ENCODE results near the gene ARHGAP10.
"Not testable (repeated sequence)": the region's sequence is repeated elsewhere in the genome, so short reads cannot be mapped to it uniquely, and the experiment has no call there.

Gene ARHGAP10

DNA sequence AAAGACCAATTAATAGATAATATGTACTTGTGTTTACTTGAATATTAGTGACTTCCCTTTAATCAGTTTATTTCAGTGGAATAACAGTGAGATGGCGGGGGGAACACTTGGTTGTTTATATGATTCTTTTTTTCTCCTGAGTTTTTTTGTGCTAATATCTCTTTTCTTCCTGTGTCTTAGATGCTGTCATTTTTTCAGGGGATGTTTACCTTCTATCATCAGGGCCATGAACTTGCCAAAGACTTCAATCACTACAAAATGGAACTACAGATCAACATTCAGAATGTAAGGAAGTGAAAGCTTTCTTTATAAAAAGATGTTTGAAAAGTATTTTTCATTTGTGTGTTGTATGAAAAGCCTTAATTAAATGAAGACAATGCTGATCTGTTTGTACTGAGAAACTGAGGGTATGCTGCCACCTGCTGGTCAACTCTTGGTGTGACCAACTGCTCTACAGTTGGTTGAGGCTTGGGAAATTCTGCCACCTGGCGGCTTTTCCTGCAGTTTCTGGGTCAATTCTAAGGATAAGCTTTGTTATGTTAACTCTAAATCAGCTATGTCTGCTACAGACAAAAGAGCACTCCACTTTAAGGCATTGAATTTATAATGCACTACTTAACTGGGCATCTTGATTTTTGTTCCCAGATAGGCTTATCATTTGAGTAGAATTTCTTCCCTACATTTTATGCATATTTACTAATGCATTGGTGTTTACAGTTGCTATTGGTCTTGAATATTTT lies 134.8 kb downstream of the ARHGAP10 start:
- H3K9ac ChIP-seq (ENCODE audit: low read depth, low read length) = no peak overlapping the region
- H3K36me3 ChIP-seq (ENCODE audit: control insufficient read depth, insufficient read depth, low read length) = no peaks in the 10 kb centered on the region
- peaks cover 22% of the 10 kb centered on the region for H3K4me1 ChIP-seq (ENCODE audit: control insufficient read depth, insufficient read depth, low read length)
- H3K27me3 ChIP-seq (ENCODE audit: control insufficient read depth, insufficient read depth, low read length) = no peaks in the 10 kb centered on the region
- no peak overlapping the region for H3K4me3 ChIP-seq (ENCODE audit: low read depth, low read length)
- no peaks in the 10 kb centered on the region for H3K9me3 ChIP-seq (ENCODE audit: control insufficient read depth, insufficient read depth, low read length)

DNA sequence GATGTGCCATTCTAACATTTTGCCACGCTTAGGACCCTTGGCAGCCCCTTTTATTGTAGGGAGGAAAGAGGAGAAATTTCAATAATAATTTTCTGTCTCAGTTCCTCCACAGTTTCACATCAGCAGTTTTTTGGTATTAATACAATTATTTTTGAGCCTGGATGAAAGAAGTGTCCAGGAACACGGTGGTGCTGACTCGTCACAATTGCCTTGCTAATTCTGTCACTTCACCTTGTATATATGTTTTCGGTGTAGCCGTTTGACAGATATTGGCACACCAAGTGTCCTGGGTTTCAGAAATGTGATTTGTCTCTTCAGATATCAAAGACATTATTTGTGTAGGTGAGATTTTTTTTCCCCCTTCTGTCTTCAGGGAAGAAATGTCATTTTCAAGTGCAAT lies 142.2 kb downstream of the ARHGAP10 start:
- H3K9me3 ChIP-seq (ENCODE audit: control insufficient read depth, insufficient read depth, low read length) = no peaks in the 10 kb centered on the region
- H3K4me3 ChIP-seq (ENCODE audit: low read depth, low read length) = no peak overlapping the region
- H3K9ac ChIP-seq (ENCODE audit: low read depth, low read length) = no peak overlapping the region
- H3K27me3 ChIP-seq (ENCODE audit: control insufficient read depth, insufficient read depth, low read length) = no peaks in the 10 kb centered on the region
- no peaks in the 10 kb centered on the region for H3K36me3 ChIP-seq (ENCODE audit: control insufficient read depth, insufficient read depth, low read length)
- no peaks in the 10 kb centered on the region for H3K4me1 ChIP-seq (ENCODE audit: control insufficient read depth, insufficient read depth, low read length)

DNA sequence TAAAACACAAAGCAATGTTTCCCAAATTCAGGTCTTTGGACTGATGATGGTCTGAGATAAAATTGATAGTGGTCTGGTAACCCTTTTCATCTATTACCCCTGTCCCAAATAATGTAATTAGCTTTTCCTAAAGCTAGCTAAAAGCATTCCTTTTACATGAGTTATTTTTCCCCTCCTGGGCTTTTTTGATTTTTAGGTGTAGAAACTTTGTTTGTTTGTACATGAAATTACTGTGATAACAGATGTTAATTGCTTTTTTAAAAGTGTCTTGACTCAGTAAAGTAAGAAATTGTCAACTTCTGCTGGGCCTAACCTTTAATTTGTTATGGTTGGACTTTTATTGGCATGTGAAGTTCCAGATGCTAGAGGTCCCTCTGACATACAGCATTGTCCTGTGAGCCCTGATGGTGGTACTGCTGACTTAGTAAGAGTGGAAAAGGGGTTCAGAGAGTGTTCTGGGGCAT lies 145.5 kb downstream of the ARHGAP10 start:
- Histone ChIP-seq H3K36me3 (ENCODE audit: control insufficient read depth, insufficient read depth, low read length) (no peaks in the 10 kb centered on the region), H3K4me1 (ENCODE audit: control insufficient read depth, insufficient read depth, low read length) (no peaks in the 10 kb centered on the region), H3K9me3 (ENCODE audit: control insufficient read depth, insufficient read depth, low read length) (no peaks in the 10 kb centered on the region), H3K27me3 (ENCODE audit: control insufficient read depth, insufficient read depth, low read length) (no peaks in the 10 kb centered on the region), H3K4me3 (ENCODE audit: low read depth, low read length) (no peak overlapping the region), H3K9ac (ENCODE audit: low read depth, low read length) (no peak overlapping the region)

DNA sequence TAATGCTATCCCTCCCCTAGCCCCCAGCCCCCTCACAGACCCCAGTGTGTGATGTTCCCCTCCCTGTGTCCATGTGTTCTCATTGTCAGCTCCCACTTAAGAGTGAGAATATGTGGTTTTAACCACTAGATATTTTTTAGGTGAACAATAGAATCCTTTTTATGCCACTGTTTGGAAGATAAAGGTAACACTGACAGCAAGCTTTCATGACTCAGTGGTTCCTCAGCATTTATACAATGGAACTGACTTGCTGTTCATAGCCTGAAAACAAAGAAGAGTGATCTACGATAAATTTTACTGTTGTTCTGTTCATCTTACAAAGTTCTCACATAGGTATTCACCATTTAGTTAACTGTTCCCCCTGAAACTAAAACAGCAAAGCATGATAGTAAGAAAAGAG lies 147.8 kb downstream of the ARHGAP10 start:
- Histone ChIP-seq H3K4me1 (ENCODE audit: control insufficient read depth, insufficient read depth, low read length) (no peaks in the 10 kb centered on the region), H3K36me3 (ENCODE audit: control insufficient read depth, insufficient read depth, low read length) (no peaks in the 10 kb centered on the region), H3K9ac (ENCODE audit: low read depth, low read length) (no peak overlapping the region), H3K9me3 (ENCODE audit: control insufficient read depth, insufficient read depth, low read length) (no peaks in the 10 kb centered on the region), H3K4me3 (ENCODE audit: low read depth, low read length) (no peak overlapping the region), H3K27me3 (ENCODE audit: control insufficient read depth, insufficient read depth, low read length) (no peaks in the 10 kb centered on the region)

DNA sequence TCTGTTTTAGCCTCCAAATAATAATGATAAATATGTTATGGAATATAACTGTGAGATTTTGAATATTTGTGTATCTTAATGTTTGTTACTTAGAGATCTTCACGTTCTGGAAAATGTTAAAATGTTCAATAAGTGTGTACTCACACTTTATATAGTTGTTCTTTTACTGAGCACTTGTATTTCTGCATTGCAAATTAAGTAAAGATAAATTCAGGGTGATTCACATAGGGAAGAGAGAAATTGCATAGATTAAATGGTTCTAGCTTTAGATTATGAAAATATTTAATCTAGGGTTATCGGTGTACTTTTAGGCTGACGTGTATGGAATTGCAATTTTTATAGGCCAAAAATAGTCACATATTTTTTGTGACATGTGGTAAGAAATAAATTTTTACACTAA lies 148.6 kb downstream of the ARHGAP10 start:
- Histone ChIP-seq H3K36me3 (ENCODE audit: control insufficient read depth, insufficient read depth, low read length) (no peaks in the 10 kb centered on the region), H3K4me3 (ENCODE audit: low read depth, low read length) (no peak overlapping the region), H3K9ac (ENCODE audit: low read depth, low read length) (no peak overlapping the region), H3K9me3 (ENCODE audit: control insufficient read depth, insufficient read depth, low read length) (no peaks in the 10 kb centered on the region), H3K27me3 (ENCODE audit: control insufficient read depth, insufficient read depth, low read length) (no peaks in the 10 kb centered on the region), H3K4me1 (ENCODE audit: control insufficient read depth, insufficient read depth, low read length) (no peaks in the 10 kb centered on the region)

DNA sequence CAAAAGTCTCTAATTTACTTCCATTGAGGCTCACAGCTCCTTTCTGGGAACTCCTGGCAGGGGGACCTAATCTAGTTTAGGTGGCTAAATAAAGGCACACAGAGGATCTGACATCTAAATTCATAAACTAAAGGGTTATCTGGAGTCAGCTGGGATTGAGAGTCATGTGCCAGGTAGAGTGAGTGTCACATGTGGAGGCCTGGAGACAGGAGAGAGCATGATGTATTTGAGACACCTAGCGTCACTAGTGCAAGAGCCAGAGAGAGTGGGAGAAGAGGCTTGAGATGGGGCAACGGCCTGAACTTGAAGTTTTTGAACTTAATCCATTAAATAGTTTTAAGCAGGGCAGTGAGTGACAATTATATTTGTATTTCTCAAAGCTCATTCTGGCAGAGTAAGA lies 152.6 kb downstream of the ARHGAP10 start:
- no peak overlapping the region for H3K4me3 ChIP-seq (ENCODE audit: low read depth, low read length)
- H3K4me1 ChIP-seq (ENCODE audit: control insufficient read depth, insufficient read depth, low read length) = no peaks in the 10 kb centered on the region
- no peaks in the 10 kb centered on the region for H3K36me3 ChIP-seq (ENCODE audit: control insufficient read depth, insufficient read depth, low read length)
- H3K27me3 ChIP-seq (ENCODE audit: control insufficient read depth, insufficient read depth, low read length) = no peaks in the 10 kb centered on the region
- no peaks in the 10 kb centered on the region for H3K9me3 ChIP-seq (ENCODE audit: control insufficient read depth, insufficient read depth, low read length)
- H3K9ac ChIP-seq (ENCODE audit: low read depth, low read length) = no peak overlapping the region

DNA sequence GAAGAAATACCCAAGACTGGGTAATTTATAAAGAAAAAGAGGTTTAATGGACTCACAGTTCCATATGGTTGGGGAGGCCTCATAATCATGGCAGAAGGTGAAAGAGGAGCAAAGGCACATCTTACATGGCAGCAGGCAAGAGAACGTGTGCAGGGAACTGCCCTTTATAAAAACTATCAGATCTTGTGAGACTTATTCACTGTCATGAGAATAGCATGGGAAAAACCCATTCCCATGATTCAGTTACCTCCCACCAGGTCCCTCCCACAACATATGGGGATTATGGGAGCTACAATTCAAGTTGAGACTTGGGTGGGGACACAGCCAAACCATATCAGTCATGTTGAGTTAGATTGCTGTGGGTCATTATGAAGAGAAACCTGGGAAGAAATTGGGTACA lies 153.3 kb downstream of the ARHGAP10 start:
- H3K36me3 ChIP-seq (ENCODE audit: control insufficient read depth, insufficient read depth, low read length); H3K27me3 ChIP-seq (ENCODE audit: control insufficient read depth, insufficient read depth, low read length); H3K4me3 ChIP-seq (ENCODE audit: low read depth, low read length); H3K9me3 ChIP-seq (ENCODE audit: control insufficient read depth, insufficient read depth, low read length); H3K4me1 ChIP-seq (ENCODE audit: control insufficient read depth, insufficient read depth, low read length); H3K9ac ChIP-seq (ENCODE audit: low read depth, low read length): not testable (repeated sequence)

DNA sequence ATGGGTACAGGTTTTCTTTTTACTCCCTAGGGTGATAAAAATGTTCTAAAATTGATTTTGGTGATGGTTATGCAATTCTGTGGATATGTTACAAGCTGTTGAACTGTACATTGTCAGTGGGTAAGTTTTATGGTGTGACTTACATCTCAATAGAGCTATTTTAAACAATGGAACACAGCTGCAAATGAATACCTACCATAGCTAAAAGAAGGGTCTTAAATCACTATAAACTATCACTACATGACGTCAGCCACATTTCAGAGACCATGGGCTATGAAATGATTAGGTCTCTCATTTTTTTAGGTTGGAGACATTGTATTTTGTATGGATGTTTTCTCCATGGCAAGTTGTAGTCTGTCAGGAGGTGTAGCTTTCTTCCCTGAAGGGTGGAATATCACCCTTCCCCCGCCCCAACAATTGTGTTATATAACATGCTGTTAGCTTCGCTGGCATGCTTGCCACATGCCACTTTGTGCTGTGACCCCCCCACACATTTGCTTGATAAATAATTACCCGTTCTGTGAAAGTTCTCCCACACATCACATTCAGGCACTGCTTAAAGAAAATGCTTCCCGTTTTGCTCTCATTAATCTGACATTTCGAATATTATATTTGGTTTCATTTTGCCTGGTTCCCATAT lies 159.7 kb downstream of the ARHGAP10 start:
- no peak overlapping the region for H3K4me3 ChIP-seq (ENCODE audit: low read depth, low read length)

DNA sequence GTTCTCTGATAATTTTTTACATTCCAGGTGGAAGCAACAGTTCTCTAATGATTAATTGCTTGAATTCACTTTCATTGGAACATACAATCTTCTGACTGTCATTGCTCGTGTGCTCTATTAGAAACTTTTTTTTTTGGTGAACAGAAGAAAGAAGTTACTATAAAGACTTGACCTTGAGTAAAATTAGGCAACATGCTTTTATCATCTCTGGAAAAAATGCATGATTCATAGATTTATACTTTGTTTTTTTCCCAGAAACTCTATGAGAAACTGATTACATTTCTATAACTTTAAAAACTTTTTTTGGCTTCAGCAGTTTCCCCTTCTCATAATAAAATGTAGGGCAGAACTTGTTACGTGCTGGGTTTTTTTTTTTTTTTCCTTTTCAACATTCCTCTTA lies 167.6 kb downstream of the ARHGAP10 start:
- no peak overlapping the region for H3K9ac ChIP-seq (ENCODE audit: low read depth, low read length)
- H3K4me3 ChIP-seq (ENCODE audit: low read depth, low read length) = no peak overlapping the region
- no peaks in the 10 kb centered on the region for H3K9me3 ChIP-seq (ENCODE audit: control insufficient read depth, insufficient read depth, low read length)
- H3K4me1 ChIP-seq (ENCODE audit: control insufficient read depth, insufficient read depth, low read length) = no peaks in the 10 kb centered on the region
- no peaks in the 10 kb centered on the region for H3K27me3 ChIP-seq (ENCODE audit: control insufficient read depth, insufficient read depth, low read length)
- H3K36me3 ChIP-seq (ENCODE audit: control insufficient read depth, insufficient read depth, low read length) = no peaks in the 10 kb centered on the region

More for the DNA sequence above, 159.7 kb downstream of the ARHGAP10 start:
- Histone ChIP-seq H3K4me1 (ENCODE audit: control insufficient read depth, insufficient read depth, low read length) (no peaks in the 10 kb centered on the region), H3K27me3 (ENCODE audit: control insufficient read depth, insufficient read depth, low read length) (no peaks in the 10 kb centered on the region), H3K9me3 (ENCODE audit: control insufficient read depth, insufficient read depth, low read length) (no peaks in the 10 kb centered on the region), H3K36me3 (ENCODE audit: control insufficient read depth, insufficient read depth, low read length) (no peaks in the 10 kb centered on the region), H3K9ac (ENCODE audit: low read depth, low read length) (no peak overlapping the region)

DNA sequence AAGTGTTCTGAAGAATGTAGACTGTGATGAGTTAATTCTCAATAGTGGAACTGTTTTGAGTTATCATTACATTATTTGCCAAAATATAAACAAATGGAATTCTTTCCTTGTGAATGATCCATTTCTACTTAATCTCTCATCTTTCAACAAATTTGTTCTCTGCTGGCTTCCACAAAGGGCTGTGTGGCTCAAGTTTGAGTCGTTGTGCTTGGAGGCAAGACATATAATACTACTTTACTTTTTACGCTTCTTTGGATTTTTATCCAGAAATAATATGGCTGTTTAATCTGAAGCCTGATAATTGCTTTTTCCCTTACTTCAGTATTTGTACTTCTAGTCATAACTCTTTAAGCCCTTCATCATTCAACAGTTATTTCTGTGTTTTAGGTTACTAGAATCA lies 169.5 kb downstream of the ARHGAP10 start:
- Histone ChIP-seq H3K27me3 (ENCODE audit: control insufficient read depth, insufficient read depth, low read length) (no peaks in the 10 kb centered on the region), H3K9me3 (ENCODE audit: control insufficient read depth, insufficient read depth, low read length) (no peaks in the 10 kb centered on the region), H3K4me1 (ENCODE audit: control insufficient read depth, insufficient read depth, low read length) (no peaks in the 10 kb centered on the region), H3K36me3 (ENCODE audit: control insufficient read depth, insufficient read depth, low read length) (no peaks in the 10 kb centered on the region), H3K9ac (ENCODE audit: low read depth, low read length) (no peak overlapping the region), H3K4me3 (ENCODE audit: low read depth, low read length) (no peak overlapping the region)

DNA sequence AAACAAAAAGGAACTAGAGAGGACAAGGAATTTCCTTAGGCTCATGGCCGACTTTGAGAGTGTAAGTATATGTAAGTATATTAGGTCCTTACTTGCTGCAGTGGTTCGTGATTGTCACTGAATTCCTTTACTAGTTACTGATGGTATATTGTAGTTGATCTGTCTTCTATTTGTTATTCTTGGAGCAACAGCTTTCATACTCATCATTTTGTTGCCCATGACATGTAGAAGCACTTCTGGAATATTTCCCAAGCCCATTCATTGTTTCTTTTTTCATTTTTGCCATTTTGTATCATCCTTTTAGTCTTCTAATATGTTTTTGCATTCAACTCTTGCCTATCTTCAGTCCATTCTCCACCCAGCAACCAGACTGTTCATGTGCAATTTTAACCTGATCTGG lies 170.0 kb downstream of the ARHGAP10 start:
- no peaks in the 10 kb centered on the region for H3K27me3 ChIP-seq (ENCODE audit: control insufficient read depth, insufficient read depth, low read length)
- no peak overlapping the region for H3K9ac ChIP-seq (ENCODE audit: low read depth, low read length)
- H3K36me3 ChIP-seq (ENCODE audit: control insufficient read depth, insufficient read depth, low read length) = no peaks in the 10 kb centered on the region
- no peaks in the 10 kb centered on the region for H3K4me1 ChIP-seq (ENCODE audit: control insufficient read depth, insufficient read depth, low read length)
- no peaks in the 10 kb centered on the region for H3K9me3 ChIP-seq (ENCODE audit: control insufficient read depth, insufficient read depth, low read length)
- no peak overlapping the region for H3K4me3 ChIP-seq (ENCODE audit: low read depth, low read length)

DNA sequence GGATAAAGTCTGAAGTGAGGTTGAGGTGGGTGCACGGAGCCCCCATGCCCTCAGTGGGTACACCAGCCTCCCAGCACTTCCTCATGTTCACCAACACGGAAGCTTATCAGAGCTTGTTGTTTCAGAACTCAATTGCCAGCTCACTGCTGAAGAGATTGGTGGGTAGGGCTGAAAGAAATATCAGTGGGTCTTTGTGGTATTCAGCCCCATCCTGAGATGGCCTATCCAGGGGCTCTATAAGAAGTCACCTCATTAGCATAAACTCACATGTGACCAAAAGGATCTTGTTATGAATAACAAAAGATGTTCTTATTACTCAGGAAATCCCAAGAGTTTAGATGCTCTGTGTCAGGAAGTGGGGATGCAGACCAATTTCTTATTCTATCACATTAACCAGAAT lies 177.3 kb downstream of the ARHGAP10 start:
- no peaks in the 10 kb centered on the region for H3K9me3 ChIP-seq (ENCODE audit: control insufficient read depth, insufficient read depth, low read length)
- no peak overlapping the region for H3K9ac ChIP-seq (ENCODE audit: low read depth, low read length)
- H3K27me3 ChIP-seq (ENCODE audit: control insufficient read depth, insufficient read depth, low read length) = no peaks in the 10 kb centered on the region
- H3K36me3 ChIP-seq (ENCODE audit: control insufficient read depth, insufficient read depth, low read length) = peaks cover 2% of the 10 kb centered on the region
- no peak overlapping the region for H3K4me3 ChIP-seq (ENCODE audit: low read depth, low read length)
- no peaks in the 10 kb centered on the region for H3K4me1 ChIP-seq (ENCODE audit: control insufficient read depth, insufficient read depth, low read length)
